Measurements from ENCODE around the gene C1orf35. TPM values are rescaled to one million over a fixed set of nuclear protein-coding genes. Genes with fewer than 3 reads are reported as not detected.
"Not testable (repeated sequence)": the region's sequence is repeated elsewhere in the genome, so short reads cannot be mapped to it uniquely, and the experiment has no call there.

The C1orf35 gene
- total RNA-seq, 4 donors from 2014 or later = 10.6 to 18.6 (median 12.6) TPM; not detected in 1

GRCh38 chr1:228118040-228118439 is 14.9 kb upstream of the C1orf35 start:
- no peak overlapping the region for H3K4me3 ChIP-seq
- no peaks in the 10 kb centered on the region for H3K27me3 ChIP-seq
- no peaks in the 10 kb centered on the region for H3K36me3 ChIP-seq
- TF ChIP-seq CTCF (IDR thresholded peaks at IDR 0.05) (no peak), POLR2A (IDR thresholded peaks at IDR 0.05) (no peak)
- intact Hi-C loops (cut with DNase I; ENCODE audit: low total_unique reads) = no loop called here
- no peaks in the 10 kb centered on the region for H3K4me1 ChIP-seq
- no peaks in the 10 kb centered on the region for H3K9me3 ChIP-seq
- no peak for DNase-seq
- no peak overlapping the region for H3K27ac ChIP-seq

GRCh38 chr1:228117335-228117734 is 14.2 kb upstream of the C1orf35 start:
- no peak for TF ChIP-seq POLR2A (IDR thresholded peaks at IDR 0.05)
- no peak for TF ChIP-seq CTCF (IDR thresholded peaks at IDR 0.05)
- DNase-seq = no peak
- Histone ChIP-seq H3K27me3 (no peaks in the 10 kb centered on the region), H3K4me1 (no peaks in the 10 kb centered on the region), H3K9me3 (no peaks in the 10 kb centered on the region), H3K36me3 (no peaks in the 10 kb centered on the region), H3K27ac (no peak overlapping the region), H3K4me3 (no peak overlapping the region)
- intact Hi-C loops (cut with DNase I; ENCODE audit: low total_unique reads) = no loop called here

GRCh38 chr1:228114827-228115226 is 11.7 kb upstream of the C1orf35 start:
- TF ChIP-seq CTCF (IDR thresholded peaks at IDR 0.05) (no peak), POLR2A (IDR thresholded peaks at IDR 0.05) (no peak)
- Histone ChIP-seq H3K27ac (no peak overlapping the region), H3K4me3 (no peak overlapping the region), H3K36me3 (no peaks in the 10 kb centered on the region), H3K4me1 (no peaks in the 10 kb centered on the region), H3K27me3 (no peaks in the 10 kb centered on the region), H3K9me3 (no peaks in the 10 kb centered on the region)
- no peak for DNase-seq
- intact Hi-C loops (cut with DNase I; ENCODE audit: low total_unique reads) = no loop called here

GRCh38 chr1:228112617-228113016 is 9.5 kb upstream of the C1orf35 start:
- TF ChIP-seq POLR2A (IDR thresholded peaks at IDR 0.05) (no peak), CTCF (IDR thresholded peaks at IDR 0.05) (no peak)
- no peak for DNase-seq
- Histone ChIP-seq H3K27ac (no peak overlapping the region), H3K4me3 (no peak overlapping the region), H3K9me3 (no peaks in the 10 kb centered on the region), H3K36me3 (no peaks in the 10 kb centered on the region), H3K27me3 (no peaks in the 10 kb centered on the region), H3K4me1 (peaks cover 0 to 11% of the 10 kb centered on the region in 2 donors)
- intact Hi-C loops (cut with DNase I; ENCODE audit: low total_unique reads) = no loop called here

- Histone ChIP-seq H3K4me3 (no peak overlapping the region), H3K4me1 (peaks cover 0 to 12% of the 10 kb centered on the region in 2 donors), H3K36me3 (no peaks in the 10 kb centered on the region), H3K27ac (no peak overlapping the region), H3K27me3 (no peaks in the 10 kb centered on the region), H3K9me3 (no peaks in the 10 kb centered on the region)
- intact Hi-C loops (cut with DNase I; ENCODE audit: low total_unique reads) = no loop called here
- DNase-seq = no peak
- TF ChIP-seq CTCF (IDR thresholded peaks at IDR 0.05) (no peak), POLR2A (IDR thresholded peaks at IDR 0.05) (no peak)
Observed at GRCh38 chr1:228112167-228112566, 9.0 kb upstream of the C1orf35 start.

GRCh38 chr1:228111315-228111714 is 8.2 kb upstream of the C1orf35 start:
- H3K27ac ChIP-seq; H3K27me3 ChIP-seq; H3K9me3 ChIP-seq; H3K36me3 ChIP-seq; DNase-seq; intact Hi-C loops (cut with DNase I; ENCODE audit: low total_unique reads); H3K4me3 ChIP-seq: not testable (repeated sequence)
- peaks cover 0 to 12% of the 10 kb centered on the region in 2 donors for H3K4me1 ChIP-seq

Data from uterus (tissue), 4 donors.